OCI-LY1 (cell line): ENCODE measurements around the gene RNF214.

ENCODE experiments used
- H2AFZ ChIP-seq: fragments of 200-600 bp; sonication (generic), shearing (Covaris generic); 2 replicates; pipeline ENCODE4 v1.6.0; 2014; ENCODE audit warnings: antibody characterized with exemption, mild to moderate bottlenecking, low read length
- H3F3A ChIP-seq: fragments of 200-600 bp; sonication (generic), shearing (Covaris generic); 2 replicates; pipeline ENCODE4 v1.6.0; 2014; ENCODE audit warnings: mild to moderate bottlenecking, antibody characterized with exemption, low read length, moderate library complexity; ENCODE audit not compliant: insufficient read depth
- H3K27ac ChIP-seq: fragments of 200-600 bp; sonication (generic); 2 replicates; pipeline ENCODE4 v1.5.1; 2014; ENCODE audit warnings: low read length, mixed run types, mild to moderate bottlenecking, low read depth; ENCODE audit not compliant: poor library complexity, severe bottlenecking
- H3K27me3 ChIP-seq: fragments of 200-600 bp; sonication (generic); 2 replicates; pipeline ENCODE4 v1.6.0; 2014; ENCODE audit warnings: antibody characterized with exemption, mild to moderate bottlenecking, low read length, moderate library complexity; ENCODE audit not compliant: insufficient read depth
- H3K36me3 ChIP-seq: fragments of 200-600 bp; sonication (generic); 2 replicates; pipeline ENCODE4 v1.6.1; 2014; ENCODE audit warnings: mild to moderate bottlenecking, antibody characterized with exemption, low read length, moderate library complexity, mixed read lengths; ENCODE audit not compliant: insufficient read depth
- H3K4me1 ChIP-seq: fragments of 200-600 bp; sonication (generic); 2 replicates; pipeline ENCODE4 v1.5.1; 2014; ENCODE audit warnings: mild to moderate bottlenecking, low read length, moderate library complexity; ENCODE audit not compliant: insufficient read depth, severe bottlenecking
- H3K4me2 ChIP-seq: fragments of 200-600 bp; sonication (generic), shearing (Covaris generic); 2 replicates; pipeline ENCODE4 v1.6.1; 2014; ENCODE audit warnings: low read length
- H3K4me3 ChIP-seq: fragments of 200-600 bp; sonication (generic); 2 replicates; pipeline ENCODE4 v1.5.1; 2014; ENCODE audit warnings: low read length, low read depth, mild to moderate bottlenecking, mixed read lengths; ENCODE audit not compliant: poor library complexity, severe bottlenecking
- H3K79me2 ChIP-seq: fragments of 200-600 bp; shearing (Covaris generic); 2 replicates; pipeline ENCODE4 v1.6.1; 2016; ENCODE audit warnings: mixed run types, low read length, mixed read lengths; ENCODE audit not compliant: insufficient read depth
- H3K9ac ChIP-seq: fragments of 200-600 bp; sonication (generic), shearing (Covaris generic); 2 replicates; pipeline ENCODE4 v1.6.1; 2014; ENCODE audit warnings: mild to moderate bottlenecking, low read length, mixed read lengths
- H3K9me2 ChIP-seq: fragments of 200-600 bp; sonication (generic), shearing (Covaris generic); 2 replicates; pipeline ENCODE4 v1.6.1; 2014; ENCODE audit warnings: low read depth, mild to moderate bottlenecking, low read length, mixed read lengths
- H3K9me3 ChIP-seq: fragments of 200-600 bp; shearing (Covaris generic); 2 replicates; pipeline ENCODE4 v1.6.1; 2014; ENCODE audit warnings: low read length, mixed read lengths
- H4K20me1 ChIP-seq: fragments of 200-600 bp; sonication (generic), shearing (Covaris generic); 2 replicates; pipeline ENCODE4 v1.6.0; 2016; ENCODE audit warnings: mild to moderate bottlenecking, low read length; ENCODE audit not compliant: insufficient read depth
- CTCF ChIP-seq: fragments of 200-600 bp; sonication (generic), shearing (Covaris generic); IDR thresholded peaks from 2 replicates; pipeline ENCODE4 v1.5.1; 2017; ENCODE audit warnings: mild to moderate bottlenecking, antibody characterized with exemption, low read length, moderate library complexity, mixed read lengths
- EZH2 ChIP-seq: fragments of 200-600 bp; sonication (generic), shearing (Covaris generic); IDR thresholded peaks from 2 replicates; pipeline ENCODE4 v1.8.0; 2017; ENCODE audit warnings: borderline replicate concordance, mixed run types, mild to moderate bottlenecking, antibody characterized with exemption, low read length, moderate library complexity, mixed read lengths

The RNF214 gene

GRCh38 chr11:117296881-117297280 lies 64.4 kb downstream of the RNF214 start:
- Histone ChIP-seq H3K27me3 (no peaks in the 10 kb centered on the region), H3F3A (no peaks in the 10 kb centered on the region), H3K9me2 (no peaks in the 10 kb centered on the region), H3K79me2 (no peaks in the 10 kb centered on the region), H3K9me3 (no peaks in the 10 kb centered on the region), H3K27ac (no peak overlapping the region), H3K9ac (no peak overlapping the region), H3K36me3 (no peaks in the 10 kb centered on the region), H4K20me1 (no peaks in the 10 kb centered on the region), H3K4me2 (no peak overlapping the region), H3K4me1 (no peaks in the 10 kb centered on the region), H3K4me3 (no peak overlapping the region), H2AFZ (no peak overlapping the region)
- TF ChIP-seq EZH2, result no peak
- no peak for TF ChIP-seq CTCF

GRCh38 chr11:117298195-117298594 lies 65.7 kb downstream of the RNF214 start:
- no peak overlapping the region for H3K27ac ChIP-seq
- H3K4me2 ChIP-seq, result no peak overlapping the region
- H3F3A ChIP-seq, result no peaks in the 10 kb centered on the region
- H3K79me2 ChIP-seq, result no peaks in the 10 kb centered on the region
- no peak overlapping the region for H2AFZ ChIP-seq
- H3K4me1 ChIP-seq, result no peaks in the 10 kb centered on the region
- no peak overlapping the region for H3K9ac ChIP-seq
- H3K9me2 ChIP-seq, result no peaks in the 10 kb centered on the region
- H3K36me3 ChIP-seq, result no peaks in the 10 kb centered on the region
- TF ChIP-seq EZH2, result no peak
- TF ChIP-seq CTCF, result no peak
- H3K27me3 ChIP-seq, result no peaks in the 10 kb centered on the region
- no peak overlapping the region for H3K4me3 ChIP-seq
- no peaks in the 10 kb centered on the region for H3K9me3 ChIP-seq
- no peaks in the 10 kb centered on the region for H4K20me1 ChIP-seq

- Histone ChIP-seq H4K20me1 (no peaks in the 10 kb centered on the region), H3K27me3 (no peaks in the 10 kb centered on the region), H3K4me3 (no peak overlapping the region), H3K9me3 (no peaks in the 10 kb centered on the region), H3K9ac (no peak overlapping the region), H3K4me1 (no peaks in the 10 kb centered on the region), H3F3A (no peaks in the 10 kb centered on the region), H3K36me3 (no peaks in the 10 kb centered on the region), H3K9me2 (no peaks in the 10 kb centered on the region), H2AFZ (no peak overlapping the region), H3K27ac (no peak overlapping the region), H3K79me2 (no peaks in the 10 kb centered on the region), H3K4me2 (no peak overlapping the region)
- TF ChIP-seq EZH2 (no peak), CTCF (no peak)
Observed at GRCh38 chr11:117299351-117300282, 67.1 kb downstream of the RNF214 start.
